Prostate gland (tissue), 2 donors: ENCODE measurements around the gene RCVRN. TPM values are rescaled to one million over a fixed set of nuclear protein-coding genes. Genes with fewer than 3 reads are reported as not detected.

Source experiments
- DNase-seq: peaks from one replicate; pipeline ENCODE4 v3.0.0-alpha.2; 2019; ENCODE audit warnings: low spot score
- H3K27ac ChIP-seq, 2 donors: fragments of 200-600 bp; sonication (generic); 2 replicates each; pipeline ENCODE4 v1.5.1; 2017 to 2019
- H3K27me3 ChIP-seq: fragments of 200-600 bp; sonication (generic); replicated peaks from 2 replicates; pipeline ENCODE4 v1.5.1; 2019; ENCODE audit not compliant: insufficient read depth
- H3K36me3 ChIP-seq, 2 donors: fragments of 200-600 bp; sonication (generic); 1 replicate in 1 of 2; 2 replicates in 1 of 2; pipeline versions ENCODE4 v1.5.1 to v1.8.1; 2017 to 2019
- H3K4me1 ChIP-seq: fragments of 200-600 bp; sonication (generic); replicated peaks from 2 replicates; pipeline ENCODE4 v1.5.1; 2019
- H3K4me3 ChIP-seq, 2 donors: fragments of 200-600 bp; sonication (generic); 2 replicates each; pipeline ENCODE4 v1.5.1; 2017 to 2019
- H3K9me3 ChIP-seq: fragments of 200-600 bp; sonication (generic); 2 replicates; pipeline ENCODE4 v1.5.1; 2017
- POLR2A ChIP-seq: fragments of 450-650 bp; IDR thresholded peaks from one replicate; pipeline ENCODE4 v1.6.1; 2016; ENCODE audit warnings: antibody characterized with exemption, mild to moderate bottlenecking
- POLR2AphosphoS5 ChIP-seq: sonication (generic); formaldehyde crosslinking; IDR thresholded peaks from one replicate; pipeline ENCODE4 v1.6.1; 2017; ENCODE audit warnings: antibody characterized with exemption
- WGBS: methylation state at CpG from one replicate; pipeline ENCODE4 v1.1.5; 2018; 5-methylcytosine and 5-hydroxymethylcytosine counted together
- intact Hi-C: fragments of 100-400 bp; cut with DNase I; formaldehyde crosslinking; loops from one replicate; pipeline ENCODE4 v1.14.2; 2022
- total RNA-seq, 2 donors: library from RNA; depleted of rRNA; stranded (reverse); fragments of >200 nt; gene quantifications; one replicate each; pipeline ENCODE4 v1.1.0, GENCODE V29; 2016
- TF ChIP-seq, protein P1 (sequence below), 4 experiments: fragments of 200-600 bp in 2 of 4; fragments of 450-650 bp in 2 of 4; sonication (generic) in 2 of 4; IDR thresholded peaks; 1 replicate in 3 of 4; 2 replicates in 1 of 4; pipeline ENCODE4 v1.5.1; 2016 to 2019; ENCODE audit warnings: antibody characterized with exemption in 4 of 4, mild to moderate bottlenecking in 2 of 4, moderate library complexity in 2 of 4

The RCVRN gene
- total RNA-seq, 2 donors from 2014 or later, result 0.23 TPM; not detected in 1

DNA sequence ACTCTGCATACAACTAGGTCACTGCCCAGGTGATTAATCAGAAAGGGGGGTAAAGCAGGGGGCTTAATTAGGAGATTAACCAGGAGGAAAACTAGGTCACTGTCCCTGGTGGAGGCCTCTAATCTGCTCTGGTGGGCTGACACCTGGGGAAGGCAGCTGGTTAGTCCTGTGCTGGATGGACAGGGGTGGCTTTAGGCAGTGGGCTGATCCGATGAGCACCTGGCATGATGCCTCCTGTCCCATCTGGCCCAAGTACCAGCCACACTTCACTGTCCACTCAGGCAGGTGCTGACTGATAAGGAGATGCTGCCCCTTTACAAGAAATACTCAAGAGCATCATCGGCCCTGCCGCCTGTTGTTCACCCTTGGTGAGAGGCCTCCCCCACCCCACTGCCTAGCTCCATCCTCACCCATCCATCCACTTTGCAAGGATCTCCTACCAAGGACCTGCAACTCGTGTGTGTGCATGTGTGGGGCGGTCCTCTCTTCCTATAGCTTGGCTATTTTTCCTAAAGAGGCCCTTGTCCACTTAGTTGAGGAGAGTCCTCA lies 13.8 kb upstream of the RCVRN start:
- no peak for DNase-seq
- WGBS, result 90% methylated on average over 5 of the region's 5 CpGs
- H3K27me3 ChIP-seq, result no peaks in the 10 kb centered on the region
- H3K4me1 ChIP-seq, result no peaks in the 10 kb centered on the region
- intact Hi-C loops, result no loop called here
- H3K27ac ChIP-seq, result no peak overlapping the region
- TF ChIP-seq POLR2AphosphoS5 (no peak), POLR2A (no peak)
- TF ChIP-seq, protein P1, sequence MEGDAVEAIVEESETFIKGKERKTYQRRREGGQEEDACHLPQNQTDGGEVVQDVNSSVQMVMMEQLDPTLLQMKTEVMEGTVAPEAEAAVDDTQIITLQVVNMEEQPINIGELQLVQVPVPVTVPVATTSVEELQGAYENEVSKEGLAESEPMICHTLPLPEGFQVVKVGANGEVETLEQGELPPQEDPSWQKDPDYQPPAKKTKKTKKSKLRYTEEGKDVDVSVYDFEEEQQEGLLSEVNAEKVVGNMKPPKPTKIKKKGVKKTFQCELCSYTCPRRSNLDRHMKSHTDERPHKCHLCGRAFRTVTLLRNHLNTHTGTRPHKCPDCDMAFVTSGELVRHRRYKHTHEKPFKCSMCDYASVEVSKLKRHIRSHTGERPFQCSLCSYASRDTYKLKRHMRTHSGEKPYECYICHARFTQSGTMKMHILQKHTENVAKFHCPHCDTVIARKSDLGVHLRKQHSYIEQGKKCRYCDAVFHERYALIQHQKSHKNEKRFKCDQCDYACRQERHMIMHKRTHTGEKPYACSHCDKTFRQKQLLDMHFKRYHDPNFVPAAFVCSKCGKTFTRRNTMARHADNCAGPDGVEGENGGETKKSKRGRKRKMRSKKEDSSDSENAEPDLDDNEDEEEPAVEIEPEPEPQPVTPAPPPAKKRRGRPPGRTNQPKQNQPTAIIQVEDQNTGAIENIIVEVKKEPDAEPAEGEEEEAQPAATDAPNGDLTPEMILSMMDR (IDR thresholded peaks at IDR 0.05), result no peak
- no peaks in the 10 kb centered on the region for H3K9me3 ChIP-seq
- no peaks in the 10 kb centered on the region for H3K36me3 ChIP-seq
- no peak overlapping the region for H3K4me3 ChIP-seq

DNA sequence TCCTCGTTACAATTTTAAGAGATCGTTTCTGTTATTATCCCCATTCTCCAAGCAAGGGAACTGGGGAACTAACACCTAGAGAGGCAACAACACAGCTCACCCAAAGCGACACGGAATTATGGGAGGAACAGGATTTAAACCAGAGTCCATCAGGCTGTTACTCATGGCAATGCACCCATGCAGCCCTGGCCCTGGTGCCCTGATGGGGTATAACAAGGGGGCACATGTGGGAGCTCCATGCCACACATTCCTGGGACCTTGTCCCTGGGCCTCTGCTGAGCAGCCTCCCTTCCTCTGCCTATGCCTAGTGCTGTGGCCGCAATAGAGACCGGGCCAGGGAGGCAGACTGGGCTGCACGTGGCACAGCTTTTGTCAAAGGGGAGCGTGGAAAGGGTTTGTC lies 13.3 kb upstream of the RCVRN start:
- intact Hi-C loops, result no loop called here
- H3K9me3 ChIP-seq, result no peaks in the 10 kb centered on the region
- H3K36me3 ChIP-seq, result no peaks in the 10 kb centered on the region
- no peaks in the 10 kb centered on the region for H3K4me1 ChIP-seq
- H3K27ac ChIP-seq, result no peak overlapping the region
- no peak overlapping the region for H3K4me3 ChIP-seq
- TF ChIP-seq POLR2A, result no peak
- TF ChIP-seq, protein P1 (IDR thresholded peaks at IDR 0.05), result no peak
- no peak for TF ChIP-seq POLR2AphosphoS5
- no peak for DNase-seq
- 85% methylated on average over 8 of the region's 8 CpGs for WGBS
- no peaks in the 10 kb centered on the region for H3K27me3 ChIP-seq

DNA sequence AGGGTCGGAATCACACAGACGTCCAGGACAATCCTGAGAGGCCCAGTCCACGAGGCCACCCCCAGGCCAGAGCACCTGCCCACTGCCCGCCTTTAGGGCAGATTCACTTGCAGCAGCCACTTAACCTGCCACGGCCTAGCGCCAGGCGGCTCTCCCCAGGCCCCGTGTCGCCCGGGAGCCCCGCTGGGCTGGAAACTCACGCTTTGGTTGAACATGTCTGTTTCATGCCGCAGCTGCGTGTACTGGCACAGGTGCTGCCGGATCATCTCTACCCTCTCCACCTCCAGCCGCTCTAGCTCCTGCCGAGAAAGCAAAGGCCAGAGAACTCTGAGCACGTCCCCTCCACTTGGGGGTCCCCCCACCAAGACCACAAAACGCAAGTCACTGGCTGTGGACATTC lies 12.7 kb upstream of the RCVRN start:
- no peaks in the 10 kb centered on the region for H3K27me3 ChIP-seq
- no peaks in the 10 kb centered on the region for H3K36me3 ChIP-seq
- no peaks in the 10 kb centered on the region for H3K4me1 ChIP-seq
- intact Hi-C loops, result no loop called here
- H3K4me3 ChIP-seq, result no peak overlapping the region
- DNase-seq, result no peak
- H3K9me3 ChIP-seq, result no peaks in the 10 kb centered on the region
- H3K27ac ChIP-seq, result no peak overlapping the region
- 86% methylated on average over 19 of the region's 19 CpGs for WGBS
- TF ChIP-seq, protein P1 (IDR thresholded peaks at IDR 0.05), result no peak
- TF ChIP-seq POLR2AphosphoS5, result no peak
- no peak for TF ChIP-seq POLR2A

DNA sequence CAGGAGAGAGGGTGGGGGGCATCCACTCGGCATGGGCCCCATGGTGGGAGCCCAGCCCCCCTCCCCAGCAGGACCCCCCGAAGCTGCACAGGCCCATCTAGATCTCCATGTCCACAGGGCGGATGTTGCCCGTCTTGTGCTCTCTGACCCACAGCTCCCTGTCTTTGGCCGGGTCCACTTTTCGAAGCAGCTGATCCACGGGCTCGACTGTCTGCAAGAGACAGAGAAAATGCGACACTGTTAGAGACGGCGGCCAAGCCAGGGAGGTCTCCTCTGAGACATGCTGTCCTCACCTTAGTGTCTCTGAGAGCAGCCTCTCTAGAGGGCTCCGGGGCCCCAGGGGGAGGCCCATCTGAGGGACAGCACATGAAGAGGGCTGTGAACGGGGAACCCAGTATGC lies 12.1 kb upstream of the RCVRN start:
- TF ChIP-seq, protein P1 (IDR thresholded peaks at IDR 0.05), result no peak
- TF ChIP-seq POLR2A (no peak), POLR2AphosphoS5 (no peak)
- intact Hi-C loops, result no loop called here
- Histone ChIP-seq H3K4me1 (no peaks in the 10 kb centered on the region), H3K4me3 (no peak overlapping the region), H3K9me3 (no peaks in the 10 kb centered on the region), H3K27me3 (no peaks in the 10 kb centered on the region), H3K27ac (no peak overlapping the region), H3K36me3 (no peaks in the 10 kb centered on the region)
- 87% methylated on average over 13 of the region's 13 CpGs for WGBS
- DNase-seq, result no peak

DNA sequence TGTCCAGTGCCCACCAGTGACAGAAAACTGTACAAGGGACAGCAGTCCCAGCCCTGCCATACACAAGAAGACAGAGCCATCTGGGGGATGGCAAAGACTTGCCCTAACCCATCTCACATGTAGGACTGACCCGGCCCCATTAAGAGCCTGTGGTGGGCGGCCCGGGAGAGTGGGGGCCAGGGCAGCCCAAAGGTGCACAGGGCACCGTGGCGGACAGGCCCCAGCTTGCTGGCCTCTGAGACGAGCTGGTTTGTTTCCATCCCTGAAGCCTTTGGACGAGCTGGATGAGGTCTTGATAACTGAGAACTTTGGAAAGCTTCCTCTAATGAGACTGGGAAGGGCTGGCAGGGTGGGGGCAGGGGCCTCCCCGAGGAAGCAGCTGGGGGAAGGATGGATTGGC lies 11.0 kb upstream of the RCVRN start:
- Histone ChIP-seq H3K4me3 (no peak overlapping the region), H3K27me3 (no peaks in the 10 kb centered on the region), H3K36me3 (no peaks in the 10 kb centered on the region), H3K27ac (no peak overlapping the region), H3K9me3 (no peaks in the 10 kb centered on the region), H3K4me1 (no peaks in the 10 kb centered on the region)
- TF ChIP-seq POLR2A, result no peak
- 57% methylated on average over 8 of the region's 8 CpGs for WGBS
- no peak for DNase-seq
- intact Hi-C loops, result no loop called here
